Measurements from ENCODE around the gene INSIG2.

The INSIG2 gene

GRCh38 chr2:118146315-118147283, 58.3 kb downstream of the INSIG2 start:
- Mint-ChIP-seq H3K4me1 (ENCODE audit: low read depth) (no peaks in the 10 kb centered on the region), H3K27ac (no peak overlapping the region), H3K36me3 (ENCODE audit: low read depth) (no peaks in the 10 kb centered on the region), H3K4me3 (no peak overlapping the region), H3K27me3 (ENCODE audit: low read depth) (no peaks in the 10 kb centered on the region), H3K9me3 (no peaks in the 10 kb centered on the region)
- DNase-seq (ENCODE audit: low spot score): no peak

GRCh38 chr2:118148133-118148532, 59.9 kb downstream of the INSIG2 start:
- H3K36me3 Mint-ChIP-seq (ENCODE audit: low read depth): no peaks in the 10 kb centered on the region
- no peak overlapping the region for H3K4me3 Mint-ChIP-seq
- H3K4me1 Mint-ChIP-seq (ENCODE audit: low read depth): no peaks in the 10 kb centered on the region
- H3K27me3 Mint-ChIP-seq (ENCODE audit: low read depth): no peaks in the 10 kb centered on the region
- no peak for DNase-seq (ENCODE audit: low spot score)
- H3K27ac Mint-ChIP-seq: no peak overlapping the region
- no peaks in the 10 kb centered on the region for H3K9me3 Mint-ChIP-seq

GRCh38 chr2:118148809-118149208, 60.5 kb downstream of the INSIG2 start:
- no peak for DNase-seq (ENCODE audit: low spot score)
- H3K27ac Mint-ChIP-seq: no peak overlapping the region
- no peaks in the 10 kb centered on the region for H3K36me3 Mint-ChIP-seq (ENCODE audit: low read depth)
- no peaks in the 10 kb centered on the region for H3K4me1 Mint-ChIP-seq (ENCODE audit: low read depth)
- H3K4me3 Mint-ChIP-seq: no peak overlapping the region
- H3K27me3 Mint-ChIP-seq (ENCODE audit: low read depth): no peaks in the 10 kb centered on the region
- no peaks in the 10 kb centered on the region for H3K9me3 Mint-ChIP-seq

- Mint-ChIP-seq H3K4me1 (ENCODE audit: low read depth) (no peaks in the 10 kb centered on the region), H3K27ac (no peak overlapping the region), H3K27me3 (ENCODE audit: low read depth) (no peaks in the 10 kb centered on the region)
Observed at GRCh38 chr2:118150294-118150693, 62.0 kb downstream of the INSIG2 start.

GRCh38 chr2:118151831-118152230, 63.6 kb downstream of the INSIG2 start:
- no peak overlapping the region for H3K27ac Mint-ChIP-seq
- H3K9me3 Mint-ChIP-seq: peaks cover 8% of the 10 kb centered on the region
- DNase-seq (ENCODE audit: low spot score): no peak
- peaks cover 6% of the 10 kb centered on the region for H3K27me3 Mint-ChIP-seq (ENCODE audit: low read depth)
- H3K4me3 Mint-ChIP-seq: no peak overlapping the region
- no peaks in the 10 kb centered on the region for H3K36me3 Mint-ChIP-seq (ENCODE audit: low read depth)
- no peaks in the 10 kb centered on the region for H3K4me1 Mint-ChIP-seq (ENCODE audit: low read depth)

More at GRCh38 chr2:118150294-118150693, 62.0 kb downstream of the INSIG2 start:
- no peak for DNase-seq (ENCODE audit: low spot score)
- Mint-ChIP-seq H3K36me3 (ENCODE audit: low read depth) (no peaks in the 10 kb centered on the region), H3K4me3 (no peak overlapping the region), H3K9me3 (no peaks in the 10 kb centered on the region)

- Mint-ChIP-seq H3K27me3 (ENCODE audit: low read depth) (peaks cover 10% of the 10 kb centered on the region), H3K9me3 (peaks cover 8% of the 10 kb centered on the region), H3K4me3 (no peak overlapping the region), H3K36me3 (ENCODE audit: low read depth) (no peaks in the 10 kb centered on the region), H3K4me1 (ENCODE audit: low read depth) (no peaks in the 10 kb centered on the region), H3K27ac (no peak overlapping the region)
- DNase-seq (ENCODE audit: low spot score): no peak
Observed at GRCh38 chr2:118153433-118153832, 65.2 kb downstream of the INSIG2 start.

- Mint-ChIP-seq H3K9me3 (peaks cover 8% of the 10 kb centered on the region), H3K27ac (no peak overlapping the region), H3K4me3 (no peak overlapping the region), H3K4me1 (ENCODE audit: low read depth) (no peaks in the 10 kb centered on the region), H3K36me3 (ENCODE audit: low read depth) (no peaks in the 10 kb centered on the region), H3K27me3 (ENCODE audit: low read depth) (peaks cover 16% of the 10 kb centered on the region)
- DNase-seq (ENCODE audit: low spot score): no peak
Observed at GRCh38 chr2:118154176-118154575, 65.9 kb downstream of the INSIG2 start.

Measured in T-helper 2 cell treated with Interferon-gamma antibody and Interleukin-4, amounts not matched to agents 5 μg/mL and 100 μg/mL, for 36 hours (primary cell).